ENCODE data around the gene SERPING1.
A peak's percentile ranks its signal among the peaks of the same experiment; 100 is the strongest.

SERPING1 gene

GRCh38 chr11:57657194-57658022 lies 59.9 kb downstream of the SERPING1 start, which contains the start of gene CLP1:
TSS of gene CLP1 (plus strand) at chr11:57657762. CDS start at chr11:57659477, 1,715 bp downstream.
- DNase-seq = peak; percentile 97

DNA sequence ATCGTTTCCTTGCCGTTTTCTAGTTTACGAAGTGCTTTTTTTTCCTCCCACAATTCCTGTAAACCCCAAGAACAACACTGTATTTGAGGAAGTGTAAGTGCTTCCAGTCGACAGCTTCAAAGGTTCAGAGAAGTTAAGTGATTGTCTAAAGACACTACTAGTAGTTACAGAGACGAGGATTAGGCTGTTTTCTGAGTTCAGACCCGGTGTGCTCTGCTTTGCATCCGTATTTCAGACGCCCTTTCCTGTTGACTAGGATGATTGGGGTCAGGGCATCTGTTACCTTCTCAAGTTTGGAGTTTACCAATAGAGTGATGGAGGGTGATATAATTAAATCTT lies 60.5 kb downstream of the SERPING1 start:
- no peak for DNase-seq

GRCh38 chr11:57659669-57660068 lies 62.2 kb downstream of the SERPING1 start:
- no peak for DNase-seq

DNA sequence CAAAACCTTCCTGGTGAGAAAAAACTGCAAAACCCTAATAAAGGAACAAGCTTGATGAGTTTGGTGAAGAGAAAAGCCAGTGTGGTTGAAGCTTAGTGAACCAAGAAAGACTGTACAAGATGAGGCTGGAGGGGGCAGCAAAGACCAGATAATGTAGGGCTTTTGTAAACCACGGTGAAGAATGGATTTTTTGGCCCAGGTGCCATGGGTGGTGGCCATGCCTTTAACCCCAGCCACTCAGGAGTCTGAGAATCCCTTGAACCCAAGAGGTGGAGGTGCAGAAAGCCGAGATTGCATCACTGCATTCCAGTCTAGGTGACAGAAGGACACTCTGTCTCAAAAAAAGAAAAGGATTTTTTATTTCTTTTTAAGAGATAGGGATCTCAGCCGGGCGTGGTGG lies 65.4 kb downstream of the SERPING1 start:
- DNase-seq = no peak

- DNase-seq = no peak
Observed at GRCh38 chr11:57663975-57664374, 66.5 kb downstream of the SERPING1 start.
